Neural progenitor cell (in vitro differentiated cells): ENCODE results near the gene SIGMAR1. TPM values are rescaled to one million over a fixed set of nuclear protein-coding genes. Genes with fewer than 3 reads are reported as not detected.

Source experiments
- DNase-seq: peaks from one replicate; pipeline ENCODE4 v3.0.0-alpha.2; 2016; ENCODE audit warnings: low spot score
- H2AFZ ChIP-seq: fragments of 200-600 bp; sonication (generic); replicated peaks from 2 replicates; pipeline ENCODE4 v1.6.1; 2016; ENCODE audit warnings: antibody characterized with exemption
- H3F3A ChIP-seq: fragments of 200-600 bp; sonication (generic); 2 replicates; pipeline ENCODE4 v1.6.1; 2016; ENCODE audit warnings: antibody characterized with exemption, low read depth
- H3K27ac ChIP-seq: fragments of 200-600 bp; sonication (generic); 2 replicates; pipeline ENCODE4 v1.5.1; 2016; ENCODE audit warnings: mild to moderate bottlenecking
- H3K27me3 ChIP-seq: fragments of 200-600 bp; sonication (generic); 2 replicates; pipeline ENCODE4 v1.6.1; 2016; ENCODE audit warnings: mild to moderate bottlenecking, moderate library complexity
- H3K36me3 ChIP-seq: fragments of 200-600 bp; sonication (generic); 2 replicates; pipeline ENCODE4 v1.5.1; 2016
- H3K4me1 ChIP-seq: fragments of 200-600 bp; sonication (generic); 2 replicates; pipeline ENCODE4 v1.6.1; 2016; ENCODE audit warnings: mixed run types
- H3K4me2 ChIP-seq: fragments of 200-600 bp; sonication (generic); 2 replicates; pipeline ENCODE4 v1.6.1; 2016
- H3K4me3 ChIP-seq: fragments of 200-600 bp; sonication (generic); 2 replicates; pipeline ENCODE4 v1.5.1; 2016
- H3K79me2 ChIP-seq: fragments of 200-600 bp; sonication (generic); 2 replicates; pipeline ENCODE4 v1.6.1; 2016; ENCODE audit warnings: low read depth
- H3K9ac ChIP-seq: fragments of 200-600 bp; sonication (generic); 2 replicates; pipeline ENCODE4 v1.6.1; 2016
- H3K9me3 ChIP-seq: fragments of 200-600 bp; sonication (generic); 2 replicates; pipeline ENCODE4 v1.5.1; 2016; ENCODE audit warnings: low read depth
- H4K20me1 ChIP-seq: fragments of 200-600 bp; sonication (generic); 2 replicates; pipeline ENCODE4 v1.6.1; 2016; ENCODE audit warnings: low read depth
- H3K27ac Mint-ChIP-seq: 3 replicates; pipeline ENCODE4 v1.8.0; 2021; ENCODE audit warnings: mixed read lengths
- H3K27me3 Mint-ChIP-seq: 2 replicates; pipeline ENCODE4 v1.8.0; 2022; ENCODE audit warnings: low read depth, mild to moderate bottlenecking, inconsistent platforms, moderate library complexity, mixed read lengths; ENCODE audit not compliant: insufficient read depth
- H3K36me3 Mint-ChIP-seq: 3 replicates; pipeline ENCODE4 v1.8.0; 2021; ENCODE audit warnings: mixed read lengths
- H3K4me1 Mint-ChIP-seq: 3 replicates; pipeline ENCODE4 v1.8.0; 2021; ENCODE audit warnings: mixed read lengths
- H3K4me3 Mint-ChIP-seq: 3 replicates; pipeline ENCODE4 v1.8.0; 2021; ENCODE audit warnings: mild to moderate bottlenecking, moderate library complexity, mixed read lengths
- H3K9me3 Mint-ChIP-seq: 3 replicates; pipeline ENCODE4 v1.8.0; 2020; ENCODE audit warnings: mixed read lengths
- CTCF ChIP-seq: fragments of 200-600 bp; sonication (generic); IDR thresholded peaks from 2 replicates; pipeline ENCODE4 v1.5.1; 2017; ENCODE audit warnings: antibody characterized with exemption, mild to moderate bottlenecking
- EZH2 ChIP-seq: fragments of 200-600 bp; sonication (generic); IDR thresholded peaks from 2 replicates; pipeline ENCODE4 v1.6.1; 2017; ENCODE audit warnings: antibody characterized with exemption, mild to moderate bottlenecking, moderate library complexity
- EZH2phosphoT487 ChIP-seq: fragments of 200-600 bp; sonication (generic); IDR thresholded peaks from 2 replicates; pipeline ENCODE4 v1.6.1; 2017; ENCODE audit warnings: antibody characterized with exemption
- total RNA-seq: library from RNA; depleted of rRNA; stranded (reverse); fragments of >200 nt; gene quantifications from 2 replicates; pipeline ENCODE4 v1.2.3, GENCODE V29; 2015; ENCODE audit warnings: low replicate concordance

SIGMAR1 gene
- total RNA-seq, 1 donor from 2014 or later = 37.8 TPM

GRCh38 chr9:34633166-34633565 is 4.4 kb downstream of the SIGMAR1 start:
- DNase-seq = peak; percentile 68
- Mint-ChIP-seq H3K27me3 (peaks cover 30% of the 10 kb centered on the region), H3K36me3 (peaks cover 2% of the 10 kb centered on the region), H3K4me1 (peaks cover 32% of the 10 kb centered on the region), H3K9me3 (peaks cover 2% of the 10 kb centered on the region), H3K27ac (no peak overlapping the region), H3K4me3 (peak overlapping the region; percentile 59)
- H3K9ac ChIP-seq = no peak overlapping the region
- H3K27me3 ChIP-seq = peaks cover 48% of the 10 kb centered on the region
- H3F3A ChIP-seq = peaks cover 35% of the 10 kb centered on the region
- no peaks in the 10 kb centered on the region for H3K36me3 ChIP-seq
- TF ChIP-seq EZH2phosphoT487 (no peak), EZH2 (no peak), CTCF (no peak)
- peaks cover 15% of the 10 kb centered on the region for H3K79me2 ChIP-seq
- peaks cover 17% of the 10 kb centered on the region for H4K20me1 ChIP-seq
- H3K27ac ChIP-seq = no peak overlapping the region
- H3K4me2 ChIP-seq = peak overlapping the region; percentile 61
- H2AFZ ChIP-seq = no peak overlapping the region
- H3K9me3 ChIP-seq = no peaks in the 10 kb centered on the region
- peaks cover 40% of the 10 kb centered on the region for H3K4me1 ChIP-seq
- H3K4me3 ChIP-seq = no peak overlapping the region

GRCh38 chr9:34630402-34631154 is 7.0 kb downstream of the SIGMAR1 start:
- H3K36me3 ChIP-seq = no peaks in the 10 kb centered on the region
- Mint-ChIP-seq H3K27me3 (peaks cover 51% of the 10 kb centered on the region), H3K36me3 (peaks cover 2% of the 10 kb centered on the region), H3K4me1 (peaks cover 24% of the 10 kb centered on the region), H3K27ac (no peak overlapping the region), H3K4me3 (peak overlapping the region; percentile 84), H3K9me3 (peaks cover 2% of the 10 kb centered on the region)
- no peak overlapping the region for H3K9ac ChIP-seq
- no peak for TF ChIP-seq EZH2
- TF ChIP-seq EZH2phosphoT487 = no peak
- no peak for TF ChIP-seq CTCF
- H3K4me2 ChIP-seq = peak overlapping the region; percentile 46
- H2AFZ ChIP-seq = no peak overlapping the region
- H3K79me2 ChIP-seq = peaks cover under 1% of the 10 kb centered on the region
- peaks cover 38% of the 10 kb centered on the region for H3F3A ChIP-seq
- H3K9me3 ChIP-seq = no peaks in the 10 kb centered on the region
- H4K20me1 ChIP-seq = peaks cover 5% of the 10 kb centered on the region
- H3K4me1 ChIP-seq = peaks cover 49% of the 10 kb centered on the region
- no peak overlapping the region for H3K27ac ChIP-seq
- no peak for DNase-seq
- H3K4me3 ChIP-seq = no peak overlapping the region
- peaks cover 69% of the 10 kb centered on the region for H3K27me3 ChIP-seq

- H3K4me1 ChIP-seq = peaks cover 60% of the 10 kb centered on the region
- no peak overlapping the region for H3K27ac Mint-ChIP-seq
- H3K27ac ChIP-seq = no peak overlapping the region
- DNase-seq = no peak
- H2AFZ ChIP-seq = no peak overlapping the region
- no peaks in the 10 kb centered on the region for H3K9me3 ChIP-seq
- peaks cover 70% of the 10 kb centered on the region for H3K27me3 ChIP-seq
- H3K4me1 Mint-ChIP-seq = peaks cover 22% of the 10 kb centered on the region
- peak overlapping the region; percentile 84 for H3K4me3 Mint-ChIP-seq
- peaks cover 45% of the 10 kb centered on the region for H3F3A ChIP-seq
- H3K27me3 Mint-ChIP-seq = peaks cover 51% of the 10 kb centered on the region
- TF ChIP-seq EZH2phosphoT487 (no peak), EZH2 (no peak), CTCF (no peak)
- no peaks in the 10 kb centered on the region for H3K36me3 Mint-ChIP-seq
- no peaks in the 10 kb centered on the region for H3K79me2 ChIP-seq
- H3K9me3 Mint-ChIP-seq = peaks cover 2% of the 10 kb centered on the region
- H3K36me3 ChIP-seq = no peaks in the 10 kb centered on the region
- peaks cover 5% of the 10 kb centered on the region for H4K20me1 ChIP-seq
- H3K4me2 ChIP-seq = peak overlapping the region; percentile 97
- H3K9ac ChIP-seq = no peak overlapping the region
- H3K4me3 ChIP-seq = peak overlapping the region; percentile 66
Measured at GRCh38 chr9:34629491-34629808, 8.1 kb downstream of the SIGMAR1 start.
